Gastrocnemius medialis (tissue), 4 donors: ENCODE measurements around the gene ACYP2. TPM values are rescaled to one million over a fixed set of nuclear protein-coding genes. Genes with fewer than 3 reads are reported as not detected.

ENCODE experiments used
- ATAC-seq, 2 donors: fragments of 150-250 bp; one replicate each; pipeline ENCODE4 v1.9.1; 2016
- DNase-seq, 2 donors: peaks; one replicate each; pipeline ENCODE4 v3.0.0-alpha.2; 2019
- H3K27ac ChIP-seq, 4 donors: fragments of 200-600 bp; sonication (generic); 1 replicate in 1 of 4; 2 replicates in 3 of 4; pipeline ENCODE4 v1.5.1; 2016 to 2018; ENCODE audit warnings: mild to moderate bottlenecking in 2 of 4, moderate library complexity in 1 of 4
- H3K27me3 ChIP-seq, 3 donors: fragments of 200-600 bp; sonication (generic) in 2 of 3; 1 replicate in 1 of 3; 2 replicates in 2 of 3; pipeline versions ENCODE4 v1.5.1 to v1.6.0; 2016 to 2019; ENCODE audit warnings: mild to moderate bottlenecking in 1 of 3, moderate library complexity in 1 of 3
- H3K36me3 ChIP-seq, 2 donors: fragments of 200-600 bp; sonication (generic) in 1 of 2; one replicate each; pipeline ENCODE4 v1.5.1; 2017 to 2018
- H3K4me1 ChIP-seq, 2 donors: fragments of 200-600 bp; sonication (generic) in 1 of 2; one replicate each; pipeline ENCODE4 v1.5.1; 2016 to 2017; ENCODE audit warnings: mild to moderate bottlenecking in 2 of 2
- H3K4me3 ChIP-seq, 4 donors: fragments of 200-600 bp; sonication (generic) in 3 of 4; 1 replicate in 1 of 4; 2 replicates in 3 of 4; pipeline ENCODE4 v1.5.1; 2016 to 2019; ENCODE audit warnings: mild to moderate bottlenecking in 2 of 4
- H3K9me3 ChIP-seq, 3 donors: fragments of 200-600 bp; sonication (generic) in 2 of 3; 1 replicate in 1 of 3; 2 replicates in 2 of 3; pipeline ENCODE4 v1.5.1; 2016 to 2019
- POLR2A ChIP-seq, 2 donors: fragments of 450-650 bp; IDR thresholded peaks; one replicate each; pipeline ENCODE4 v1.6.1; 2017; ENCODE audit warnings: antibody characterized with exemption in 2 of 2, mild to moderate bottlenecking in 2 of 2, moderate library complexity in 2 of 2
- in situ Hi-C, 4 donors: fragments of 200-750 bp; cut with MboI; loops; one replicate each; pipeline versions ENCODE4 v1.15.0 to v1.8.0; 2017; ENCODE audit warnings: low sequenced_read_pairs in 4 of 4
- intact Hi-C: fragments of 100-400 bp; cut with DNase I; formaldehyde crosslinking; loops from one replicate; pipeline ENCODE4 v1.15.1; 2023; ENCODE audit warnings: low total_unique reads
- total RNA-seq, 4 donors: library from RNA; depleted of rRNA; stranded (reverse); fragments of >200 nt; gene quantifications; one replicate each; pipeline versions ENCODE4 v1.1.0 to v1.2.3, GENCODE V29; 2016
- TF ChIP-seq, protein P1 (sequence below), 5 experiments: fragments of 450-650 bp in 3 of 5; fragments of 200-600 bp in 2 of 5; sonication (generic) in 2 of 5; IDR thresholded peaks in 4 of 5; conservative IDR thresholded peaks in 1 of 5; 1 replicate in 4 of 5; 2 replicates in 1 of 5; pipeline ENCODE4 v1.5.1; 2016 to 2019; ENCODE audit warnings: antibody characterized with exemption in 5 of 5, mild to moderate bottlenecking in 3 of 5, moderate library complexity in 3 of 5

ACYP2 gene
- total RNA-seq, 4 donors from 2014 or later, result 52.9 to 121 (median 107) TPM

DNA sequence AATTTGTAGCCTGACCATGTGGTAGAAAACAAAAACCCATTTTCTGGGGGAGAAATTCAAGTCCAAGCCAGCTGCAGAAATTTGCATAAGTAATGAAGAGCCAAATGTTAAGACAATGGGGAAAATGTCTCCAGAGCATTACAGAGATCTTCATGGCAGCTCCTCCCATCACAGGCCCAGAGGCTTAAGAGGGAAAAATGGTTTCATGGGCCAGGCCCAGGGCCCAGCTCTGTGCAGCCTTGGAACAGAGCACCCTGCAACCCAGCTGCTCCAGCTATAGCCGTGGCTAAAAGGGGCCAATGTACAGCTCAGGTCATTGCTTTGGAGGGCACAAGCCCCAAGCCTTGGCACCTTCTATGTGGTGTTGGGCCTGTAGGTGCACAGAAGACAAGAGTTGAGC, 209.7 kb downstream of the ACYP2 start:
- in situ Hi-C loops (no loop called here), intact Hi-C loops (no loop called here)
- H3K9me3 ChIP-seq, result no peaks in the 10 kb centered on the region
- no peak overlapping the region for H3K4me3 ChIP-seq
- no peaks in the 10 kb centered on the region for H3K36me3 ChIP-seq
- ATAC-seq (no peak), DNase-seq (no peak)
- H3K27ac ChIP-seq, result no peak overlapping the region
- peaks cover 4 to 5% of the 10 kb centered on the region in 2 donors for H3K4me1 ChIP-seq
- H3K27me3 ChIP-seq, result no peaks in the 10 kb centered on the region
- TF ChIP-seq, protein P1, sequence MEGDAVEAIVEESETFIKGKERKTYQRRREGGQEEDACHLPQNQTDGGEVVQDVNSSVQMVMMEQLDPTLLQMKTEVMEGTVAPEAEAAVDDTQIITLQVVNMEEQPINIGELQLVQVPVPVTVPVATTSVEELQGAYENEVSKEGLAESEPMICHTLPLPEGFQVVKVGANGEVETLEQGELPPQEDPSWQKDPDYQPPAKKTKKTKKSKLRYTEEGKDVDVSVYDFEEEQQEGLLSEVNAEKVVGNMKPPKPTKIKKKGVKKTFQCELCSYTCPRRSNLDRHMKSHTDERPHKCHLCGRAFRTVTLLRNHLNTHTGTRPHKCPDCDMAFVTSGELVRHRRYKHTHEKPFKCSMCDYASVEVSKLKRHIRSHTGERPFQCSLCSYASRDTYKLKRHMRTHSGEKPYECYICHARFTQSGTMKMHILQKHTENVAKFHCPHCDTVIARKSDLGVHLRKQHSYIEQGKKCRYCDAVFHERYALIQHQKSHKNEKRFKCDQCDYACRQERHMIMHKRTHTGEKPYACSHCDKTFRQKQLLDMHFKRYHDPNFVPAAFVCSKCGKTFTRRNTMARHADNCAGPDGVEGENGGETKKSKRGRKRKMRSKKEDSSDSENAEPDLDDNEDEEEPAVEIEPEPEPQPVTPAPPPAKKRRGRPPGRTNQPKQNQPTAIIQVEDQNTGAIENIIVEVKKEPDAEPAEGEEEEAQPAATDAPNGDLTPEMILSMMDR (IDR thresholded peaks at IDR 0.05 in 4 of 5, conservative IDR thresholded peaks at IDR 0.05 in 1 of 5), result no peak

DNA sequence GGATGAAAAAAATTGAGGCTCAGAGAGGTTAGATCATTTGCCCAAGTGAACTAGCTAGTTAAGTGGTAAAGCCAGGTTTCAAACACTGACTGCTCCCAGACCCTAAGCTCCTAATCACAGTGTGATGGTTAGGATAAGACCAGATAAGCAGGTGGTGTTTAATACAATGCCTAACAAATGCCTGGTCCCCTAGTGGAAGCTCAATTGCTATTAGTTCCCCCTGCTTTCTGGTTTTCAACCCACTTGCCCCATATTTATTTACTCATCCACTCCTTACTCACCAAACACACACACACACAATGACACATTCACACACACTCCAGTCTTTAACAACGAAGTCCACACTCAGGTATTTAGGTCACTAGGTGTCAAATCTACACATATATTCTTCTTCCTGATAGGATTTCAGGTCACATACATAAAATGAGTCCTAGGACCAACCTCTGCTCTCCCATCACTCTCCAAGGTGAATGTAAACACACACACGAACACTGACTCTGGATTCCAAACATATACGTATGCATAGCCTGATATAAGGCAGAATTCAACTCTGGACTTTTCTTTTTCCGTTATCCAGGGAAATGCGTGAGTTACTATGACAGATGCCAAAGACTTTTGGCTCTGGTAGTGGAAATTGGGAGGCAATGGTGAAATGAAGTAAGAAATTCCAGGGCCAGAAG, 214.2 kb downstream of the ACYP2 start:
- ATAC-seq (no peak), DNase-seq (no peak)
- Histone ChIP-seq H3K9me3 (no peaks in the 10 kb centered on the region), H3K4me1 (peaks cover 12% of the 10 kb centered on the region in 2 donors), H3K36me3 (no peaks in the 10 kb centered on the region), H3K27ac (peak overlapping the region; percentile 88 to 92 (median 90)), H3K27me3 (no peaks in the 10 kb centered on the region), H3K4me3 (peak overlapping the region; percentile 68 to 82 (median 78))
- TF ChIP-seq, protein P1 (IDR thresholded peaks at IDR 0.05 in 4 of 5, conservative IDR thresholded peaks at IDR 0.05 in 1 of 5), result no peak
- no peak for TF ChIP-seq POLR2A (IDR thresholded peaks at IDR 0.05)
- in situ Hi-C loops (no loop called here), intact Hi-C loops (loop anchor here (1.0 to 5.0 kb wide), 2 partner anchors 127 to 212 kb away; partner anchors contain the start of genes ACYP2 and SPTBN1)

DNA sequence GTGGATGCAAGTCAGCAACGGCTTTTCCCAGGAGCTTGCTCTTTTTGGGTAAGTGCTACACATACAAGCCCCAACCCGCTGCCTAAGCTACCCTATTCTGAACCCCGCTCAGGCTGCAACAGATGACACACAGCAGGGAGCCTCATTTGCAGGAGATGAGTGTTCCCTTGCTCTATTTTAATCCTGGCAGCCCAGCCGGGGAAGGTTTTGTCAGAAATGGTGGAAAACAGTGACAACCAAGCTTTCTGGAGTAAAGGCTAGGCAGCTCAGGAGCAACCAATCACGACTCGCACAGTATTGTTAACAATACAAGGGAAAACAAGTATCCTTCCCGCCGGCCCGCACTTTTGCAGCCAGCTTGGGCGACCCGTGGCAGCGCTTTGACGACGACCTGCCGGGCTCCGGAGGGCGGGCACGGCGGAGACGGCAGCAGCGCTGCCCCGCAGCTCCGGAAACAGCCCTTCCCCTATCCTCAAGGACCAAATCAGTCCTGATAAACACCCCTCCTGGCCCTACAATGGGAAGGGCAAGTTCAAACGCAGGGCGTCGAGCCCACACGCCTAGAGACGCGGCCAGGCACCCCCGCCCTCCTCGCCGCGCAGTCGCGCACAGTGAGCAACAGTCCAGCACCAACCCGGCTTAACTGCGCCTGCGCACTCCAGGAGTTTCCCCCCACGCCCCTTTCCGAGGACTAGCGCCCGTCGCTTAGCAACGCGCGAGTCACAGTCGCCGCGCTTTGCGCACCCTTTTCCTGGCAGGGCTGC, 214.9 kb downstream of the ACYP2 start:
- ATAC-seq, result peak; percentile 95 to 97
- intact Hi-C loops (loop anchor here (1.0 to 5.0 kb wide), 2 partner anchors 126 to 213 kb away; partner anchors contain the start of genes ACYP2 and SPTBN1), in situ Hi-C loops (no loop called here)
- Histone ChIP-seq H3K36me3 (no peaks in the 10 kb centered on the region), H3K27me3 (no peaks in the 10 kb centered on the region), H3K4me1 (peaks cover 12% of the 10 kb centered on the region in 2 donors), H3K4me3 (peak overlapping the region; percentile 68 to 82 (median 78)), H3K27ac (peak overlapping the region; percentile 88 to 92 (median 90)), H3K9me3 (no peaks in the 10 kb centered on the region)
- peak; percentile 91 to 95 for TF ChIP-seq POLR2A (IDR thresholded peaks at IDR 0.05)
- TF ChIP-seq, protein P1 (IDR thresholded peaks at IDR 0.05 in 4 of 5, conservative IDR thresholded peaks at IDR 0.05 in 1 of 5), result no peak
- DNase-seq, result peak; percentile 88 to 92

DNA sequence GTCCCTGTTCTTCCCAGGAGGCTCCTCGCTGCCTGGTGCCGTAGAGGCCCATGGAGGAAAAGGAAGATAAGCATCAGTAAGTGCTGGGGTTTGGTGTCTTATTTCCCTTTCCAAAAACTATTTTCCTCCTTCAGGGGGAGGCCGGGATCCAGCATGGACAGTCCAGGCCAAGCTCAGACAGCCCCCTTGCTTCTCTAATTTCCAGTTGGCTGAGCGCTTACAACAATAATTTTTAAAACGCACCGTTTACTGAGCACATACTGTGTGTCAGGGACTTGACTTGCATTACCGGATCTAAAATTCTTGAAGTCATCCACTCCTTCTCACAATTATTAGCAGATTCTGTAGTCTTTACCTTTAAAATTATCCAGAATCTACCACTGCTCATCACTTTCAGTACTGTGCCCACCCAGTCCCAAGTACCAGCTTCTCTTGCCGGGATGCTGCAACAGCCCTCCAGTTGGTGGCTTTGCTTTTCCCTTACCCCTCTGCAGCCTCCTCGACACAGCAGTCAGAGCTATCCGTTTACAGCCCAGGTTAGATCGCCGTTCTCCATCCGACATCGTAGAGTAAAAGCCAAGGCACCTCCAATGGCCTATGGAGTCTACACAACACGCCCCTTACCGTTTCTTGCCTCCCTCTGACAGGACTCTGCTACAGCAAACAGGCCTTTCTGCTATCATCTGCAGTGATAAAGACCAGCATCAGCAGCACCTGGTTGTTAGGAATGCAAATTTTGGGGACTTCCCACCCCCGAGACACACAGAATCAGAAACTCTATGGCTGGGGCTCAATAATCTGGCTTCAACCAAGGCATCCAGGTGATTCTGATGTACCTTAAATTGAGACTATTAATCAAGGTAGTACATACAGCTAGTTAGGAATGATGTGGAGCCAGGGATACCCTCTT, 215.8 kb downstream of the ACYP2 start:
- peak overlapping the region; percentile 88 to 92 (median 90) for H3K27ac ChIP-seq
- H3K27me3 ChIP-seq, result no peaks in the 10 kb centered on the region
- H3K9me3 ChIP-seq, result no peaks in the 10 kb centered on the region
- ATAC-seq (no peak), DNase-seq (no peak)
- in situ Hi-C loops, result no loop called here
- intact Hi-C loops, result loop anchor here (1.0 to 5.0 kb wide), 2 partner anchors 125 to 214 kb away; partner anchors contain the start of genes ACYP2 and SPTBN1
- H3K4me3 ChIP-seq, result peak overlapping the region; percentile 68 to 82 (median 78)
- TF ChIP-seq POLR2A (IDR thresholded peaks at IDR 0.05), result no peak
- TF ChIP-seq, protein P1 (IDR thresholded peaks at IDR 0.05 in 4 of 5, conservative IDR thresholded peaks at IDR 0.05 in 1 of 5), result no peak
- no peaks in the 10 kb centered on the region for H3K36me3 ChIP-seq
- peaks cover 12% of the 10 kb centered on the region in 2 donors for H3K4me1 ChIP-seq
